ENCODE results near the gene RAB38. TPM values are rescaled to one million over a fixed set of nuclear protein-coding genes. Genes with fewer than 3 reads are reported as not detected.

RAB38 gene
- total RNA-seq, 1 donor from 2014 or later, result 0.60 TPM

DNA sequence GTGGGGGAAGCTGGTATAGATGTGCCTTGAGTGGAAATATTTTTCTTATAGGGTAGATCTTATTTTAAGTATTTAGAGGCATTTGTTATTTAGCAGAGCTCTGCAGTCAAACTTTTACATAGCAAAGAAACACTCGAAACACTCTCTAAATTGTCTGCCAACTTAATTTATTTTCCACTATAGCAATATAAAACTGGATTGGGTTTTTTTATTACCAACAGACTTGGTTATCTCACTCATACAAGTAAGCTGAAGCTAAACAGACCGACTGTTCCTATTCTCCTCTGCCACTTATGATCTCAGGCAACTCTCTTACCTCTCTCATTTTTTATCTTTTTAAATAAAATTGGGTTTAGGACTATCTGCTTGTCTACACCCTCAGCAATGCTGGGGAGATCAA is 4.6 kb downstream of the RAB38 start:
- no peak for DNase-seq (ENCODE audit: low read depth in 2 of 2)

DNA sequence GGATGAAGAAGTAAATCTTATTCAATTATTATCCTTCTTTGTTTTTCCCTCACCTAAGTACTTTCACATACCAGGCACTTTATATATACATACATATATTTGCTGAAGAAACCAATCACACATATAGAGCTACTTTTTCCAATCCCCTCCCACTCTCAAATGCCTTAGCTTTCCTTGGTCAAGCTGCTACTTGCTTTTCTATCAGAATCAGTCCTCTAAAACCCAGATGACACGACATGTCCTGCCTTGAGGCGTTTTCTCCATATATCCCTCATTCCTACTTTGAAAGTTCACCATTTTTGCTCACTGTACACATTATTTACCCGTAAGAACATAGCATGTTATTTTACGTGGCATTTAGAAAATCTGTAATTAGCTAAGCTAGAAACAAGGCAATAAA is 5.4 kb downstream of the RAB38 start:
- DNase-seq (ENCODE audit: low read depth in 2 of 2), result no peak

DNA sequence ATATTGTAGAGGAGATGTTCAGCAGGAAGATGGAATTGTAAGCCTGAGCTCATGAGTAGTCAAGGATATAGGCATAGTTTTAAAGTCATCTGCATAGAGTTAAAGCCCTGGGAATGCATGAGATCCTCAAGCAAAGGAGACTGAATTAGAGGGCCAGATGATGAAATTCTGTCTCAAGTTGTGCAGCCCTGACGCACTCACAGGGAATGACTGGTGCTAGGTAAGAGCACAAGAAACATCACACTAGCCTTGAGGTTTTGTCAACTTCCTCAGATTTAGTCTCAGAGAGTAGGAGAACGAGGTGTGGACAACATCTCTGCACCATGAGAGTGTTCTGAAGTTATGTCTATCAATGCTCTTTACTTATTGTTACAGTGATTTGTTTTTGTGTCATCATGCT is 5.8 kb downstream of the RAB38 start:
- no peak for DNase-seq (ENCODE audit: low read depth in 2 of 2)

DNA sequence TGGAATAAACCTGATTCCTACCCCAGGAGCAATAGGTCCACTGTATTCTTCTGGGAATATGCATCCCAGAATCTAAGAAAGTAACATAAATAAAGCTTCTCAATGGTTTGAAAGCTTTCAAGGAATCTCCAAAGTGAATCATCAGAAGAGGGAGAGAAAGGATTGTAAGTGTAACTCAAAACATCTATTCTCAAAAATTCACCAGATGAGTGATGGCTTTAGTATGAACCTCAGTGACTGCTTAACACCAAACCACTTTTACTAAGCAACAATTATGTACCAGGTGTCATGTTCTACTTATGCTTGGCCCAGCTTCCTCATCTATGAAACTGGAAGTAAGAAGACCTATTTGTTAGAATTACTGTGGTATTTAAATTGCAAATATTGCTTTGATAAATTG is 7.4 kb downstream of the RAB38 start:
- no peak for DNase-seq (ENCODE audit: low read depth in 2 of 2)

DNA sequence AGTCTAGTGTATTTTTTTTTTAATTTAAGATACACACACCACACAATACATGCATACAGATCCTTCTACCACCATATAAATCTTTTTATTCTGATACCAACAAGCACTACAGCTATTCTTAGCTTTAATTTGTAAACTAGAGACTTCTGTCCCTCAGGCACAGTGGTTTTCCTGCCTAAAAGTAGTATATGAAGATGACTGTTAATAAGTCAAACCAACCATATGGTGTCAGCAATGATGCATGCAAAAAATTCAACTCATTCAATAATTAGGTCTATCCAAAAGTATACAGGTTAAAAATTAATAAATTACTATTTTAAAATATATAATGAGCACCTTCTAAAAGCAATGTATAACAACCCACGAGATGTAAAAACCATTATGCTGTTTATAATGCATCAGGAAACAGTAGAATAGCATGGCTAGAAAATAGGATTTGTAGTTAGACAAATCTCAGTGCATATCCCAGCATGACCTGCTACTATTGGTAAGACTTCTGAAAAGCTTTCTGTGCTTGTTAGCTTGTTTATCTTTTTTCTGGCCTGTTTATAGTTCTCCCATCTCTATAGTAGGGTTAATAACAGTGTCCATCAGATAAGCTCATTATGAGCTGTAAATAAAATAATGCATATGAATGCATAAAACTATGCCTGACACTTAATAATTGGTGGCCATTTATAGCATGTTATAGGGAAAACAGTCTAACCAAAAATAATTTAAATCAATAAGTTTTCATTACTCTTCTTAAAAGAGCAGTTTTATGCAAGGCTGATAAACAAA is 10.2 kb downstream of the RAB38 start:
- no peak for DNase-seq (ENCODE audit: low read depth in 2 of 2)

DNA sequence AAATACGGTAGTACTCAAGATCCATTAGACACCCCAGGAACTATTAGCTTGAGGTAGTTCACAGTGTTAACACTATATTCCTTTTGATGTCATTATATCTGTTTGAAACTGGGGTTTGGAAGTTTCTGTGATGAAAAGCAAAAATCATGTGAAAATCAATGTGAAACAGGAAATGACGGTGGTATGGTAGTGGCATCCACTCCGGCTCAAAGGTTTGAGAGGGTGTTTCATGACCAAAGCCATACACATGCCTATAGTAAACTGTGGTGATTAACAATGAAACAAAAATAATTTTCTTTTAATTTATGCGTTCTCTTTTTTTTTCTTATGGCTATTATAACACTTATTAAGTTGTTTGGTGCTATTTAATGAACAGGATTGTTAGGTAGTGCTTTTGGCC is 10.9 kb downstream of the RAB38 start:
- no peak for DNase-seq (ENCODE audit: low read depth in 2 of 2)

DNA sequence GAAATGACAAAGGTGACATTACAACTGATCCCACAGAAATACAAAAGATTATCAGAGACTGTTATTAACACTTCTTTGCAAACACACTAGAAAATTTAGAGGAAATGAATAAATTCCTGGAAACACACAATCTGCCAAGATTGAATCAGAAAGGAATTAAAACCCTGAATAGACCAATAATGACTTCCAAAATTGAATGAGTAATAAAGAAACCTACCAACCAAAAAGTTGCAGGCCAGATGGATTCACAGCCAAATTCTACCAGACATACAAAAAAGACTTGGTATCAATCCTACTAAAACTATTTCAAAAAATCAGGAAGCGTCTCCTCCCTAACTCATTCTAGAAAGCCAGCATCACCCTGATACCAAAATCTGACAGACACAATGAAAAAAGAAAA is 17.2 kb downstream of the RAB38 start:
- no peak for DNase-seq (ENCODE audit: low read depth in 2 of 2)

DNA sequence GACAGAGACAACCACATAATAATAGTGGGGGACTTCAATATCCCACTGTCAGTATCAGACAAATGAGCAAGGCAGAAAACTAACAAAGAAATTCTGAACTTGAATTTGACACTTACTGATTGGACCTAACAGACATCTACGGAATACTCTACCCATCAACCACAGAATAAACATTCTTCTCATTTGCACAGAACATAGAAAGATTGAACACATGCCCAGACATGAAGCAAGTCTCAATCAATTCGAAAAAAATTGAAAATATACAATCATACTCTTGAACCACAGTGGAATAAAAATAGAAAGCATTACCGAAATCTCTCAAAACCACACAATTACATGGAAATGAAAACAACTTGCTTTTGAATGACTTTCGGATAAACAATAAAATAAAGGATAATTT is 17.9 kb downstream of the RAB38 start:
- DNase-seq (ENCODE audit: low read depth in 2 of 2), result no peak

DNA sequence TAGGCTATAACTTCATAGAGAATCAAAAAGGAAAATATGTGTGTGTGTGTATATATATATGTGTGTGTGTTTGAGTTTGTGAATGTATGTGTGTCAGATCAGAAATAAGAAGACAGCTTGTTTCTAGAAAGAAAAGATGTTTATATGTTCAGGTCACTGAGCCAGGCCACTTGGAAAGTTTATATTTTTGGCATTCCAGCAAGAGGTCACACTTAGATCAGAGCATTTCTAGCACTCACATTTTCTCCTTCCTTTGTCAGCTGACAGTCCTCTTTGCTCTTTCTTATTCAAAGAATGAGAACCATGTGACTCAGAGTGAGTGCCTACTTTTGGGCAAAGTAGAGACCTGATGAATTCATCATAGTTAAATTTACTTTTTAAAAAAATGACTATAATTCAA is 22.9 kb downstream of the RAB38 start:
- DNase-seq (ENCODE audit: low read depth in 2 of 2), result no peak

DNA sequence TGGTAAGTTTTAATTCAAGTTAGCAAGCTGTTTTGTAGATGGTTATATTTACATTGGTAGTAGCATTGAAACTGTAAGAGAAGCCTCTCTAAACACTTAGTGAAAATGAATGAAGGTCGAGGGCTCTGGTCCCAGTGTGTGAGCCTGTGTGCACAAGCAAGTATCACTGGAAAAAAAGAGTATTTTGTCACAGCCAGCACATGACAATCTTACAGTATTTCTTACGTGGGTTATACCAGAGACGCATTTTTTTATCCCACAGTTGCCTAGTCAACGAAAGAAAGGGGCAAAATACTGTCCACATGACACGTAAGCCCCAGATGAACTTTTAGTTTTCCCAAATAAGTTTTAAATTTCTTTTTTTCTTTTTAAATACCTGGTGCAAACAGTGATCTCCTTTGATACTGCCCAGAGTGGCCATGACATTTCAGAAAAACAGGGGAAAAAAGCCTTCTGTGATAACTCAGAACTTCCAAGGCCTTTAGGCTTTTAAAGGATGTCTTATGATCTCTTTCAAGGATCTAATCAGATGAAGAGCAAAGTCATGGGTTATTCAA is 23.5 kb downstream of the RAB38 start:
- DNase-seq (ENCODE audit: low read depth in 2 of 2), result no peak

DNA sequence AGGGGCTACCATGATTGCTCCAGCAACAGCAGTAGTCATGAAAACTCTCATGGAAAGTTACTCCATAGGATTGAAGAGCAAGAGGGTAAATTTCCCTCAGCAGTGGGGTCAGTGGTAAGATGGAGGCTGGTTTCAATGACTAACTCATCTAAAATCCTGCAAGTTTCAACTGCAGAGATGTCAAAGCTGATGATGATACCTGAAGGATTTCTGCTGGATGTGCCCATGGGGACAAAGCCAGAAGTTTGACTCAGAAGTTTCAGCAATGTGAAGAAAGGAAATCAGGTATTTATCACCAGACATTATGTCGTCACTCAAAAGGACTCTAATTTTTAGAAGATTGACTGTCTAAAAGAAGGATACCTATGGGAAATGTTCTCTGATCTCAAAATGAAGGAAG is 29.1 kb downstream of the RAB38 start:
- DNase-seq (ENCODE audit: low read depth in 2 of 2), result no peak

DNA sequence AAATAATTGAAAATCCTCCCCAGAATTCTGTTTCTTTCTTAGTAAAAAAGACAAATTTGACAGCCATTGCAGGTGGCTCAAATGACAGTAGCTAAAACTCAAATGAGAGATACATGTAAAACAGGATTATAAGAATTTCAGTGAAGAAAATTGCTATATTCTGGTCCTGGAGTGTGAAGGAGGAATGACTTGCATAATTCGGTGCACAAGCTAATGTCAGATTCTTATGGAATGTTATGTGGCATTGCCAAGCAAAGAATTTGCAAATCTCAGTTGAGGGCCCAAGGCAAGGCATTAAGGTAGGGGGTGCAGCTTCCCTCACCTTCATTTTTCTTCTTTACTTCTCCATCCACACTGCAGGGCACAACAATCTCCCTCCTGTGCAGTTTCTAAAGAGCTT is 35.4 kb downstream of the RAB38 start:
- no peak for DNase-seq (ENCODE audit: low read depth in 2 of 2)

DNA sequence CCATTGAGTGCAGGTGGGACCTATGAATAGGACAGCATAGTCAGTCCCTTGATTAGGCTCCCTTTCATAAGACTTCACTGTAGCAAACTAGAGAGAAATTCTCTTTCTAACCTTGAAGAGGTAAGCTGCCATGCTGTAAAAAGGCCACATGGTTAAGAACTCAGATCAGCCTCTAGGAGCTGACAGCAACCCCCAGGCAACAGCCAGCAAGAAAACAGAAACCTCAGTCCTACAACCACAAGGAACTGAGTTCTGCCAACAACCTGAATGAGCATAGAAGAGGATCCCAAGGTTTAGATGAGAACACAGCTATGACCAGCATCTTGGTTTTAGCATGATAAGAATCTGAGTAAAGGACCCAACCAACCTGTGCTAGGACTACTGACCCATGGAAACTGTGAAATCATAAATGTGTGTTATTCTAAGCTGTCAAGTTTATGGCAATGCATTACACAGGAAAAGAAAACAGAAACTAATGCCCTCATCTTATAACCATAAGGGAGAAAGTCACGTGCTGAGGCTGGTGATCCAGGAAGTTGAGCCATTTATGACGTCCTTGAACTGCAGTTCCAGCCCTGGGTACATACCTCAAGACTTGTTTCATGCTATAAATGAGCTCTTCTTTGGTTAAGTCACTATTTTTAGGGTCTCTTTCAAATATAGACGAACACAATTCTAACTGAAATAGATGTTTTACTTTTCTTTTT is 43.3 kb downstream of the RAB38 start:
- peak in 1 of 2 donors; percentile 20 for DNase-seq (ENCODE audit: low read depth in 2 of 2)

DNA sequence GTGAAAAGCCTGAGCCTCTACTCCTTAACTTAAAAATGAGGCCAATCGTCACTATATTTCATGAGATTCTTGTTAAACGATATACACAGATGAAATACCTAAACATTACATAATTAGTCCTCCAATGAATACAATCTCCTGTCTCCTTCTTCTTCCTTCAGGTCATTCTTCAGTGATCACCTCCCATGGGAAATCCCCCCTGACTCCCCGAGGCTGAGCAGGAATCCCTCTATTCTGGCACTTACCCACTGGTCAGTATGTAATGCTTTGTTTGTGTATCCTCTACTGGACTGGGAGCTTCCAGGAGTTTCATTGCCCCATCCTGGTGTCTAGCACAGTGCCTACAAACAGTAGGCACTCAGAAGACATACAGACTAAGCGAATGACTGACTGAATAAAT is 52.3 kb downstream of the RAB38 start:
- DNase-seq (ENCODE audit: low read depth in 2 of 2), result no peak

DNA sequence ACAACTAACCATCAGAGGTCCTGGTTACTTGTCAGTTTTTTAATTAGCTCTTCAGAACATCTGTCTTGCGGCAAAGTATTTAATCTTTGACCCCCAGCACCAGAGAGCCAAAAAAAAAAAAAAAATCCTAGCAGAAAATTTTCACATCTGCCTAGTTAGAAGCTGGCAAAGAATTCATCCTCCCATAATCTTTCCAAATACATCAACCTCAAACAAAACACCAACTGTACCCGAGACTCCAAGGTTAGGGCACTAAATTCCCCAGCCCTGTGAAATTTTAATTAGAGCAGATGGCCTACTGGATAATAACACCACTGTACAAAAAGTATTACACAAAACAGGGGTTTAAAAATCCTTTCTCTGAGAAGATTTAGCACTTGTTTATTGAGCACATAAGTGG is 55.7 kb downstream of the RAB38 start:
- no peak for DNase-seq (ENCODE audit: low read depth in 2 of 2)

DNA sequence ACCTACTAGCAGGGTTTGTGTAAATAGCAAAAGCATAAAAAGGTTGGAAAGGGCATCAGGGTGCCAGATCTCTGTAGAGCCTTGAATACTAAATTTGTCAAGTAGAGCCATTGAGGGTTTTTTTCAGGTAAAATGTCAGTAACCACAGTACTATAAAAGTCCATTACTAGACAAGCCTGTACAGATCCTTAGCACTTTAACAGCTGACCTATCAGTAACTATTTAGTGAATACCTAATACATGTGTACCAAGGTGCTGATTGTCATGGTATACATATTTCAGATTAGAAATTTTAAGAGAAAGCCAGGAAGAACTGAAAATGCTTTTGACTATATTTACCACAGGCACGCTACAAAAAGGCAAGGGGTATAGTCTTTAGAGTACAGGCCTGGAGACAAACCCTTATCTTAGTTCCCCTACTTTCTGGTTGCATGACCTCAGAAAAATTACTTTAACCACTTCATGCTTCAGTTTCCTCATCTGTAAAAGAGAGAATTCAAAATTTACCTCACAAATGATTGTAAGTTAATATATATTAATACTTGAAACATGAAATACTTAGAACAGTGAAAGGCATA is 57.9 kb downstream of the RAB38 start:
- no peak for DNase-seq (ENCODE audit: low read depth in 2 of 2)

DNA sequence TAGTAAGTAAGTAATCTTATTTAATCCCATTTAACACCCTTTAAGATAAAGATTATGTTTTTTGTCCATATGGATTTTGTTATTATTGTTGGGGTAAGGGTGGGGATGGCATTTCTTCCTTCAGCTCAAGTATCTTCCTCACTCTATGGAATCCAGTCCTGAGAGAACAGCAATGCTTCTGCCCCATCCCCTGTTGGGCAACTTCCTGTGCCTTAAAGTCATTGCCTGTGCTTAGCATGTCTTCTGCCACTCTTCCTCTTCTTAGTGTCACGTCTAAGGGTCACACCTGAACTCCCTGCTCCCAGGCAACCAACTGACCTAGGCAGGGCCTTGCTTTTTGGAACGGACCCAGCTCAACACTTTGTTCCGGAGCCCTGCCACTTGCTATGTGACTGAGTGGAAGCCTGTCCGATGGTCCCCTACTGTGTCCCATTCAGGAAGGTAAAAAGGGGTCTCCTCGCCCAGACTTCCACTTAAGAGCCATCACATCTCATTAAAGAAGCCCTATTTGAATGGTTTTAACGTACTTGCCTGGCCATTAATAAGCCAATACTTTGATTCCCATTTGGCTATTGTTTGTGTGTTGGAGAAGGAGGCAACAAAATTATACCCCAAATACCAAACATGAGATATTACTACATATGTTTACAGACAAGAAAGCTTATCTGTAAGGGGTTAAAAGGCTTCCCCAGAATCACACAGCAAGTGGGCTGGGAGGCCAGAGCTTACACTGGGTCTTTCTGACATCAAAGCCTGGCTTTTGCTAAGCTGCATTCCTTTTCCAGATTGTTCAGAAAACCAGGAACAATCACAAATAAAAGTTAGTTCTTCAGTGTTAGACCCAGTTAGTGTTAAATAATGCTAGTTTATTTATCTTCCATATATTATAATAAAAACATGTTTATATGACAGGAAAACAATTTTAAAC is 59.2 kb downstream of the RAB38 start:
- DNase-seq (ENCODE audit: low read depth in 2 of 2), result no peak

DNA sequence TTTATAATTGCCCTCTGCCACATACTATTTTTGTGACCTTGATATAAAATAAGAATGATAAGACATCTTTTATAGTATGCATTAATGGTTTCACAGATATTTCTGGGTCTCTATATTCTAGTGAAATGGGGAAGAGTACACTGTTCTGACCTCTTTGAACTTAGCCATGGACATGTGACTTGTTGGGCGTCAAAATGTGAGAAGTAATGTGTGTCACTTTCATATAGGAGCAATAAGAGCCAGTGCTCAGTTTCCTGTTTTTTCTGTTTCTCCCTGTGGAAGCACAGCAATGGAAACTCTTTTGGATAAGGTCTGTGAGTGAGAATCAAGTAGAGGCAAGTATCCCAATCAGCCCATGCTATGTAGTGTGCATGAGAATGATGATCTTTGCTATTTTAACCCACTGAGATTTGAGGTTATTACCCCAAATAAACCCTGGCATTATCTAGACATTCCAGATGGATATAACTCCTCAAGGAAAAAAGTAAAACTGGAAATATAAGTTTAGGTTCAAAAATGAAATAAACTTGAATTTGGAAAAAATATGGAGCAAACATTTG is 60.7 kb downstream of the RAB38 start:
- no peak for DNase-seq (ENCODE audit: low read depth in 2 of 2)

DNA sequence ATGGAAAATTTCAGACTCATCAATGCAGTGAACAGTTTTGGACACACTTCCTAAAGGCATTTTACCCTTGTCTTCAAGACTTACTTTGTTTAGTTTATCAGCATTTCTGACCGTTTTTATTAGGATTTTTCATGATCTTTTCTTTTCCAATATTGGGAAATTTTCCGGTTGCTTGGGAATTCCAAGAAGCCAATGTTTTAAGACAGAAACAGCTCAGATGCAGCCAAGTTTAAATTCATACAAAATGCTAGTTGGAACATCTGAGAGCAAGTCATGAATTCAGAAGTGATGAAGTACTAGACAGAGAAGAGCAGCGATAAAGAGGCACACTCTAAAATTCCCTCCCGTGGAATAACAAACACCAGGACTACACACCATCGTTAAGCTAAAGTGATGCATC is 68.6 kb downstream of the RAB38 start:
- no peak for DNase-seq (ENCODE audit: low read depth in 2 of 2)

DNA sequence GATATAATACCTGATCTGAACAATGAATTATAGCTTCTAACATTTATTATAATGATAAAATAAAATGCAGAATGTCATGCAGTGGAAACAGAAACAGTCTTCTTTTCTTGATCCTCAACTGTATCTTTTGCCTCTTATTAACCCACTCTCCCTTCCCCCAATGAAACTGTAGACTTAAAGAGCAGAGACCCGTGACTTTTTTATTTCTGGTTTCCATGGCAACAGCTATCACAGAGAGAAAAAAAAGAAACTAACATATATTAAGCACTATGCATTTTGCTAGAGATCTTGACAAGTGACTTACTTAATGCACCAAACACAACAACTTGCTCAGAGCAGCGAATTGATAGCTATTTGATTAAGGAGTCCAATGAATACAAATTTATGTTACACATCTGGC is 69.3 kb downstream of the RAB38 start:
- no peak for DNase-seq (ENCODE audit: low read depth in 2 of 2)

DNA sequence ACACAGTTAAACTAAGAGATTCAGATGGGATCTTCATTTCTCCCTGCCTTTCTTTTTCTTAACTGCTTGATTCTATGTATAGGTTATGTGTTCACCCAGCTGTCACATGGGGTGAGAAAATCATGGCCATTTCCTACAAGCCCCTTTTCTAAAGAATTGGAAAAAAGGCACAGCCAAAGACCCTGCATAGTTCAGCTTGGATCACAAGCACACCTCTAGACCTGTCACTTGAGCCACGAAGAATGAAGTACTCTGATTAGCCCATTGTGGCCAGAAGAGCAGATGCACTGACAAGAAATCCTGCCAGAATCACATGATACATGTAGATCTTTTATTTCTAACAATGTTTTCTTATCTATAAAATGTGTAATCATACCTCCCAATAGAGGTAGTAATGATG is 69.7 kb downstream of the RAB38 start:
- DNase-seq (ENCODE audit: low read depth in 2 of 2), result no peak

Data from lung microvascular endothelial cell (primary cell).